A549 (cell line): ENCODE measurements around the gene CNTF. TPM values are rescaled to one million over a fixed set of nuclear protein-coding genes. Genes with fewer than 3 reads are reported as not detected.
A peak's percentile ranks its signal among the peaks of the same experiment; 100 is the strongest.

ENCODE experiments used
- ATAC-seq, 2 experiments: fragments of 200-7000 bp in 1 of 2; fragments of >200 bp in 1 of 2; cut with Nextera tagmentation in 1 of 2; cut with Tn5 transposase in 1 of 2; 3 replicates each; pipeline versions ENCODE4 v1.8.0 to v1.9.1; 2018 to 2020; ENCODE audit warnings: mild to moderate bottlenecking in 1 of 2, moderate library complexity in 1 of 2
- CTCF ChIA-PET: fragments of 300-600 bp; sonication (Branson Sonifier 250); formaldehyde crosslinking; extraction: SDS; loops from one replicate; lab custom pipeline; 2021; ENCODE audit warnings: antibody characterized with exemption, inconsistent platforms; lab: Yijun Ruan, JAX
- POLR2A ChIA-PET: fragments of 350-600 bp; formaldehyde crosslinking; extraction: SDS; loops from one replicate; lab custom pipeline; 2021; ENCODE audit warnings: antibody characterized with exemption, inconsistent platforms; lab: Yijun Ruan, JAX
- DNase-seq, 2 experiments: peaks; one replicate each; pipeline versions ENCODE4 v3.0.0 to v3.0.0-alpha.2; 2011 to 2016; ENCODE audit warnings: low read depth in 1 of 2, low spot score in 1 of 2
- FAIRE-seq: peaks from 2 replicates; lab custom pipeline; 2011; peaks lifted over from hg19 to GRCh38; lab: Jason Lieb, UNC
- H3K27ac ChIP-seq, 2 experiments: fragments of >200 bp; sonication (Bioruptor Twin); formaldehyde crosslinking; 3 replicates each; pipeline ENCODE4 v1.5.1; 2016 to 2017
- H3K4me1 ChIP-seq: fragments of >200 bp; sonication (Bioruptor Twin); formaldehyde crosslinking; 3 replicates; pipeline ENCODE4 v1.6.1; 2016
- H3K4me2 ChIP-seq: fragments of >200 bp; sonication (Bioruptor Twin); formaldehyde crosslinking; 3 replicates; pipeline ENCODE4 v1.6.1; 2016
- H3K4me3 ChIP-seq: fragments of >200 bp; sonication (Bioruptor Twin); formaldehyde crosslinking; 3 replicates; pipeline ENCODE4 v1.5.1; 2016
- H3K9me3 ChIP-seq: fragments of >200 bp; sonication (Bioruptor Twin); formaldehyde crosslinking; 3 replicates; pipeline ENCODE4 v1.6.1; 2016
- CHD2 ChIP-seq: fragments of 150-350 bp; IDR thresholded peaks from 2 replicates; pipeline ENCODE4 v1.6.1; 2014; ENCODE audit warnings: low read length; ENCODE audit not compliant: partially characterized antibody
- CHD4 ChIP-seq: fragments of 200-600 bp; sonication (generic); IDR thresholded peaks from 2 replicates; pipeline ENCODE4 v1.6.1; 2016; ENCODE audit warnings: antibody characterized with exemption, mild to moderate bottlenecking, borderline replicate concordance
- E2F6 ChIP-seq: IDR thresholded peaks from 2 replicates; pipeline ENCODE4 v1.6.1; 2012; ENCODE audit warnings: low read depth, borderline replicate concordance
- ELK1 ChIP-seq: fragments of 150-350 bp; IDR thresholded peaks from 2 replicates; pipeline ENCODE4 v1.6.1; 2014; ENCODE audit warnings: low read depth, mild to moderate bottlenecking, low read length
- FOSL2 ChIP-seq, 2 experiments: fragments of 450-650 bp in 1 of 2; fragments of >200 bp in 1 of 2; sonication (Bioruptor Twin) in 1 of 2; formaldehyde crosslinking; IDR thresholded peaks; 2 replicates each; pipeline versions ENCODE4 v1.5.0 to v1.6.1; 2016 to 2020; ENCODE audit warnings: mild to moderate bottlenecking in 1 of 2, moderate library complexity in 1 of 2
- GATA3 ChIP-seq: IDR thresholded peaks from 2 replicates; pipeline ENCODE4 v1.6.1; 2012; ENCODE audit warnings: borderline replicate concordance
- JUN ChIP-seq, 2 experiments: fragments of >200 bp; sonication (Bioruptor Twin); formaldehyde crosslinking; IDR thresholded peaks; 2 replicates in 1 of 2; 3 replicates in 1 of 2; pipeline ENCODE4 v1.6.1; 2016 to 2017
- KDM5A ChIP-seq: fragments of 200-600 bp; sonication (generic); IDR thresholded peaks from 2 replicates; pipeline ENCODE4 v1.6.1; 2016; ENCODE audit warnings: antibody characterized with exemption, mild to moderate bottlenecking
- MAX ChIP-seq: IDR thresholded peaks from 2 replicates; pipeline ENCODE4 v1.6.1; 2012
- MAZ ChIP-seq: fragments of 150-350 bp; IDR thresholded peaks from 2 replicates; pipeline ENCODE4 v1.6.1; 2014; ENCODE audit warnings: antibody characterized with exemption, low read depth, low read length, borderline replicate concordance
- MYC ChIP-seq: IDR thresholded peaks from 2 replicates; pipeline ENCODE4 v1.6.1; 2012; ENCODE audit warnings: mild to moderate bottlenecking, inconsistent platforms, low read length, improper control_type of control experiment, borderline replicate concordance
- PBX3 ChIP-seq: IDR thresholded peaks from 2 replicates; pipeline ENCODE4 v1.6.1; 2012
- PHF8 ChIP-seq: fragments of 200-600 bp; sonication (generic); IDR thresholded peaks from 2 replicates; pipeline ENCODE4 v1.6.1; 2016; ENCODE audit warnings: low read depth, mild to moderate bottlenecking, antibody characterized with exemption, moderate library complexity, borderline replicate concordance
- POLR2A ChIP-seq: IDR thresholded peaks from 2 replicates; pipeline ENCODE4 v1.6.1; 2012; ENCODE audit warnings: mild to moderate bottlenecking, low read length
- REST ChIP-seq: fragments of 200-600 bp; sonication (generic); IDR thresholded peaks from 2 replicates; pipeline ENCODE4 v1.6.1; 2016; ENCODE audit warnings: antibody characterized with exemption, mild to moderate bottlenecking, moderate library complexity
- TP53 ChIP-seq: fragments of 250-450 bp; sonication (Bioruptor Pico); IDR thresholded peaks from 2 replicates; pipeline ENCODE4 v1.5.0; 2021; ENCODE audit warnings: mild to moderate bottlenecking, moderate library complexity
- USF2 ChIP-seq: fragments of 450-650 bp; IDR thresholded peaks from 2 replicates; pipeline ENCODE4 v1.6.1; 2014; ENCODE audit warnings: antibody characterized with exemption
- WGBS: methylation state at CpG from one replicate; pipeline ENCODE4 v1.1.6; 2017; ENCODE audit errors: missing lambda C conversion rate; 5-methylcytosine and 5-hydroxymethylcytosine counted together
- polyA plus RNA-seq, 4 experiments: library from polyadenylated mRNA; depleted of rRNA in 3 of 4; stranded (reverse); fragments of >200 nt; fragmentation: RNase III in 1 of 4; extraction: RNeasy Plus Mini Kit Qiagen cat#74134 plus additional on column Dnase treatment in 1 of 4; gene quantifications; 2 replicates in 3 of 4; 3 replicates in 1 of 4; pipeline ENCODE4 v1.2.3, GENCODE V29; 2011 to 2017

CNTF gene
- polyA plus RNA-seq, 2 of the 4 experiments (the other 2 are of a cell fraction), result 1.3 TPM

GRCh38 chr11:58578635-58579191 lies 43.8 kb upstream of the CNTF start, which contains the start of gene ZFP91:
TSS of gene ZFP91 (plus strand) at chr11:58579063. CDS start at chr11:58579282, 219 bp downstream.
- FAIRE-seq (no peak), DNase-seq (peak; percentile 74 to 98), ATAC-seq (peak; percentile 73 to 85)
- Histone ChIP-seq H3K4me3 (peak within 1 kb of the TSS; percentile 98), H3K4me1 (peaks cover 63% of the 10 kb centered on the region), H3K27ac (peak within 1 kb of the TSS; percentile 98 to 100), H3K4me2 (peak within 1 kb of the TSS; percentile 87), H3K9me3 (no peaks in the 10 kb centered on the region)
- ChIA-PET CTCF (interaction anchor here (1.6 to 2.5 kb wide), 4 partner anchors 12 to 49 kb away, joined by 4 to 9 read pairs (median 6); no protein-coding TSS in a partner anchor), POLR2A (interaction anchor here (0.6 to 1.2 kb wide), 2 partner anchors 13 to 28 kb away, joined by 3 to 4 read pairs; no protein-coding TSS in a partner anchor)
- TF ChIP-seq MAX, result peak; percentile 86
- TF ChIP-seq KDM5A, result no peak
- no peak for TF ChIP-seq MAZ
- no peak for TF ChIP-seq MYC
- peak; percentile 68 for TF ChIP-seq GATA3
- TF ChIP-seq TP53, result no peak
- TF ChIP-seq E2F6, result peak; percentile 76
- TF ChIP-seq JUN (IDR thresholded peaks at IDR 0.05), result peak in 1 of 2 experiments; percentile 31; a peak in 2 of 5 replicates
- TF ChIP-seq USF2, result no peak
- TF ChIP-seq POLR2A, result peak; percentile 64
- TF ChIP-seq PBX3, result peak; percentile 61; the same call in 1 of the 2 replicates
- peak; percentile 98 for TF ChIP-seq CHD2
- peak; percentile 44; the same call in 1 of the 2 replicates for TF ChIP-seq PHF8
- no peak for TF ChIP-seq FOSL2 (IDR thresholded peaks at IDR 0.05)
- TF ChIP-seq FOSL2 (CRISPR knock-in tag; IDR thresholded peaks at IDR 0.05), result no peak
- TF ChIP-seq CHD4, result no peak
- TF ChIP-seq ELK1, result no peak
- TF ChIP-seq REST, result peak; percentile 99
- 1% methylated on average over 23 of the region's 51 CpGs for whole genome bisulfite sequencing
